Left colon (tissue), 2 donors: ENCODE results near the gene BOD1L2. TPM values are rescaled to one million over a fixed set of nuclear protein-coding genes. Genes with fewer than 3 reads are reported as not detected.

Experiments
- total RNA-seq, 2 donors: library from RNA; stranded (reverse); fragmentation: NEBNext Ultra II Directional; extraction: Animal tissue kit (Norgen Biotek cat#: 25700); gene quantifications; one replicate each; pipeline ENCODE4 v1.2.1, GENCODE V29; 2021
- donor health status: DM: no; HTN: no; CAD: no.
- donor health status: DM: yes; HTN: yes; CAD: no.

BOD1L2 gene
- total RNA-seq, 2 donors from 2014 or later: not detected

Other genes starting within 250 kb of the BOD1L2 start
- gene ST8SIA3, start 205.5 kb downstream of the BOD1L2 start, total RNA-seq: under 1 TPM; 0.03 to 0.14 TPM